ENCODE data around the gene TCP11.

The TCP11 gene

DNA sequence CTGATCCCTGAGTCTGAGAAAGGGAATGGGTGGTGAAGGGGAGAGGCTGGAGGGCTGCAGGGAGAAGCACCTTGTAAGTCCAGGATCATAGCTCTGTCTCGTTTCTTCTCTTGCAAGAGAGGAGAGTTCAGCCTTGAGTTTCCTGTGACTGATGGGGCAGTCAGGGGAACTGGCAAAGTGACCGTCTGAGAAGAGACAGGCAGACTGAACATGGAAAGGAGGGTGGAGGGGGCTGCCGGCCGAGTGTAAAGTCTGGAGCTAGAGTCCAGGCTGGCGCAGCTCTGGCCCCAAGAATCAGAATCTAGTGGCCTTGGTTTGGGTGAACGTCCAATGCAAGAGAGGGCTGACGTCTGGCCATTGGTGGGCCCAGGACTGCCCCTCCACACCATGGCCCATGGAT is 72.5 kb downstream of the TCP11 start:
- in situ Hi-C loops (cut with HindIII; ENCODE audit: low sequenced_read_pairs) = no loop called here

DNA sequence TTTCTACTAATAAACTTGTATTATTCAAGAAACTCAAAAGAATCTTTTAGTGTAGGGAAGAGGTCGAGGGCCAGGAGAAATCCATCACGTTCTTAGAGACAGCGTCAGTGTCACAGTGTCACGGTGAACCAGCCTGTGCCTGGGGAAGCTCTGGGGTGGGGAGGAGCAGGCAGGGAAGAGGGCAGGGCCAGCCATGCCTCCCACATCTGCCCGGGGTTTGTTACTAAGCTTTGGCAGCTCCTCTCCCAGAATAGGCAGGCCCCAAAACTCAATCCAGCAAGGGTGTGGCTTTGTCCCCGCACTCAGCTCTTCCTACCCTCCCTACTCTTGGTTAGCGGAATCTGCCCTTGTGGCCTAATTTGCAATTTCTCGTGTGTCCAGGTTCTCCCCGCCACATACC is 72.9 kb downstream of the TCP11 start:
- in situ Hi-C loops (cut with HindIII; ENCODE audit: low sequenced_read_pairs) = no loop called here

Measured in endothelial cell of hepatic sinusoid (primary cell).